CD4-positive, CD25-positive, alpha-beta regulatory T cell (primary cell): ENCODE measurements around the gene USF2. TPM values are rescaled to one million over a fixed set of nuclear protein-coding genes. Genes with fewer than 3 reads are reported as not detected.

ENCODE experiments used
- ATAC-seq, 2 donors: fragments of 150-1000 bp; cut with Tn5 transposase; one replicate each; pipeline ENCODE4 v1.10.0; 2021; ENCODE audit warnings: low read depth in 2 of 2, moderate number of reproducible peaks in 2 of 2, moderate library complexity in 1 of 2
- DNase-seq, 3 donors: peaks; one replicate each; pipeline versions ENCODE4 v3.0.0 to v3.0.0-alpha.2; 2012 to 2022; ENCODE audit warnings: mixed read lengths in 1 of 3
- H3K27ac ChIP-seq: one replicate; pipeline ENCODE4 v1.7.0; 2013; ENCODE audit warnings: mild to moderate bottlenecking, low read length; ENCODE audit not compliant: insufficient read depth, poor library complexity, severe bottlenecking
- H3K27me3 ChIP-seq: one replicate; pipeline ENCODE4 v1.7.0; 2013; ENCODE audit warnings: low read length; ENCODE audit not compliant: control insufficient read depth, insufficient read depth
- H3K36me3 ChIP-seq: one replicate; pipeline ENCODE4 v1.7.0; 2013; ENCODE audit warnings: mild to moderate bottlenecking, low read length, moderate library complexity; ENCODE audit not compliant: control insufficient read depth, insufficient read depth
- H3K4me1 ChIP-seq: 2 replicates; pipeline ENCODE4 v1.7.0; 2013; ENCODE audit warnings: mild to moderate bottlenecking, low read length; ENCODE audit not compliant: insufficient read depth, control insufficient read depth, poor library complexity, severe bottlenecking
- H3K4me3 ChIP-seq: one replicate; pipeline ENCODE4 v1.7.0; 2013; ENCODE audit warnings: low read depth, mild to moderate bottlenecking, low read length, moderate library complexity
- H3K9me3 ChIP-seq, 2 experiments: 1 replicate in 1 of 2; 2 replicates in 1 of 2; pipeline ENCODE4 v1.7.0; 2013; ENCODE audit warnings: low read length in 2 of 2, mild to moderate bottlenecking in 1 of 2, moderate library complexity in 1 of 2; ENCODE audit not compliant: control insufficient read depth in 2 of 2
- H3K27ac Mint-ChIP-seq, 3 donors: one replicate each; pipeline ENCODE4 v1.8.0; 2020 to 2022; ENCODE audit warnings: mild to moderate bottlenecking in 3 of 3, mixed read lengths in 3 of 3, moderate library complexity in 2 of 3
- H3K27me3 Mint-ChIP-seq: one replicate; pipeline ENCODE4 v1.8.0; 2022; ENCODE audit warnings: mild to moderate bottlenecking, mixed read lengths
- H3K36me3 Mint-ChIP-seq: one replicate; pipeline ENCODE4 v1.8.0; 2020; ENCODE audit warnings: mixed read lengths
- H3K4me1 Mint-ChIP-seq, 4 donors: one replicate each; pipeline ENCODE4 v1.8.0; 2020 to 2022; ENCODE audit warnings: mixed read lengths in 4 of 4, mild to moderate bottlenecking in 1 of 4
- H3K4me3 Mint-ChIP-seq, 4 donors: one replicate each; pipeline ENCODE4 v1.8.0; 2020 to 2022; ENCODE audit warnings: mild to moderate bottlenecking in 4 of 4, mixed read lengths in 4 of 4, moderate library complexity in 3 of 4
- H3K9me3 Mint-ChIP-seq, 7 donors: one replicate each; pipeline ENCODE4 v1.8.0; 2020 to 2022; ENCODE audit warnings: mixed read lengths in 7 of 7, mild to moderate bottlenecking in 3 of 7, moderate library complexity in 2 of 7
- polyA plus RNA-seq, 4 donors: library from polyadenylated mRNA; unstranded; fragments of 300-500 nt; fragmentation: Illumina TruSeq; gene quantifications; one replicate each; pipeline ENCODE4 v1.2.3, GENCODE V29; 2021
- total RNA-seq: library from RNA; stranded (reverse); gene quantifications from one replicate; pipeline ENCODE4 v1.2.3, GENCODE V29; 2022

The USF2 gene
- total and polyA plus RNA-seq, 5 donors from 2014 or later: 5.9 to 277 (median 7.3) TPM

DNA sequence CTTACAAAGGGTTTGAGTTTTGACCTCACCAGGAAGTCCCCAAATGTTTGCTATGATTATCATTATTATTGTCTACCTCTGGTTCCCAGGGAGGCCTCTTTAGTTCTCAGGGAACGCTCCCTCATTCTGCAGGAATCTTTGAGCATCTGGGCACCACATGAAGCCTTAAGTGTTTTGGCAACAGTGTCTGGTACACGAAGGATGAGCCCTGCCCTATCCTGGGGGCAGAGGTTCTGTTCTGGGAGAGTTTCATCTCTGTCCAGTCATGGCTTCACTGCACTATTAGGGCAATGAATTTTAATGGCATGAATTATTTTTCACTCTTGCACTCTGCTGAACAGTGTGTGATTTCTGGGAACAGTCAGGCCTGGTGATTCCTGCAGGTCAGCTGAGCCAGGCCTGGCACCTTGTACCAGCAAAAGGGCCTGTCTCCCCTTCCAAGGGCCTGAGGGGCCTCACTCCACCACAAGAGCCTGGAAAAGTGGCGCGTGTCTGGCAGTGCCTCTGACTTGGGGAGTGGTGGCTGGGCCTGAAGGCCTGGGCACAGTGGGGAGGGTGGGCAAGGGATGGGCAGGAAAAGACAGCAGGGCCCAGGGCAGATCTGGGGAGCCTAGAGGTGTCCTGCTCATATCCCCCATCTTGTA, 44.8 kb upstream of the USF2 start:
- ATAC-seq: no peak
- Histone ChIP-seq H3K36me3 (no peaks in the 10 kb centered on the region), H3K4me1 (peaks cover 23% of the 10 kb centered on the region), H3K27ac (no peak overlapping the region), H3K4me3 (no peak overlapping the region), H3K27me3 (no peaks in the 10 kb centered on the region), H3K9me3 (peaks cover 0 to 2% of the 10 kb centered on the region in 2 experiments)
- DNase-seq: no peak
- peak overlapping the region; percentile 64 to 82 (median 65) for H3K27ac Mint-ChIP-seq
- H3K9me3 Mint-ChIP-seq: peaks cover 0 to 5% (median 0%) of the 10 kb centered on the region in 7 donors
- peaks cover 0 to 50% (median 21%) of the 10 kb centered on the region in 4 donors for H3K4me1 Mint-ChIP-seq
- H3K4me3 Mint-ChIP-seq: peak overlapping the region in 1 of 4 donors; percentile 35
- peaks cover 3% of the 10 kb centered on the region for H3K36me3 Mint-ChIP-seq
- H3K27me3 Mint-ChIP-seq: no peaks in the 10 kb centered on the region

DNA sequence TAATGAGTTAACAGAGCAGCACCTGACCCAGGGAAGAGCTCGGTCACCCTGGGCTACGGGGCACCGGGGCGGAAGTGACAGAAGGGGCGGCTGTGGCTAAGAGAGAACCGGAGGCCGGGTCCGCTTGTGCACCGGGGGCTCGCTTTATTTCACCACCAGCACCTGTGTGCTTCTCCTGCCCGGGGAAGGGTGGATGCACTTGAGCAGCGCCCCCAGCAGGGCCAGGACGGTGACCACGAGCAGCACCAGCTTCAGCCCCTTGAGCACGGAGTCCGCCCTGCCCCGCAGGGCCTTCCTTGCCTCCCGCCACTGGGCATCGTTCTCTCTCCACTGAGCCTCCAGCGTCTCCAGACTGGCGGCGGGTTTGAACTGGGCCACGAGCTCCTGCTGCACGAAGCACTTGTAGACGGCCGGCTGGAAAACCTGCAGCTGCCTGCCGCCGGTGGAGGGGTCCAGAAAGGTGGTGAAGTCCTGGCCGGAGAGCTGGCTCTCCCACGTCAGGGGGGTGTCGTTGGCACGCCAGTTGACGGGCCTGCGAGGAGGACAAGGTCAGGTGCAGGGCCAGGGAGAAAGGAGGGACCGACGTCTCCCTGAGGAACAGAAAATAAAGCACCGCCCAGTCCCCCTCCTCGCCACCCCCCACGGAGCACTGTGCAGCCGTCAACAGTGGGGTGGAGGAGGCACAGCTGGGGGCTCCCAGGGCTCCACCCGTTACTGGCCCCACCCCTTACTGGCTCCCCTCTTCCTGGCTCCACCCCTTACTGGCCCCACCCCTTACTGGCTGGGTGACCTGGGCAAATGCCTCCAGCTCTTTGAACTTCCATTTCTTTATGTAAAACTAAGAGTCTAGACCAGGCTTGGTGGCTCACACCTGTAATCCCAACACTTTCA, 43.8 kb upstream of the USF2 start:
- Histone ChIP-seq H3K9me3 (no peaks in the 10 kb centered on the region), H3K27ac (no peak overlapping the region), H3K27me3 (no peaks in the 10 kb centered on the region), H3K36me3 (no peaks in the 10 kb centered on the region), H3K4me1 (peaks cover 23% of the 10 kb centered on the region), H3K4me3 (no peak overlapping the region)
- peak overlapping the region in 1 of 3 donors; percentile 56 for H3K27ac Mint-ChIP-seq
- H3K4me3 Mint-ChIP-seq: no peak overlapping the region
- DNase-seq (peak in 1 of 3 donors; percentile 67), ATAC-seq (no peak)
- peaks cover 0 to 50% (median 19%) of the 10 kb centered on the region in 4 donors for H3K4me1 Mint-ChIP-seq
- peaks cover 3% of the 10 kb centered on the region for H3K36me3 Mint-ChIP-seq
- no peaks in the 10 kb centered on the region for H3K27me3 Mint-ChIP-seq
- H3K9me3 Mint-ChIP-seq: no peaks in the 10 kb centered on the region

DNA sequence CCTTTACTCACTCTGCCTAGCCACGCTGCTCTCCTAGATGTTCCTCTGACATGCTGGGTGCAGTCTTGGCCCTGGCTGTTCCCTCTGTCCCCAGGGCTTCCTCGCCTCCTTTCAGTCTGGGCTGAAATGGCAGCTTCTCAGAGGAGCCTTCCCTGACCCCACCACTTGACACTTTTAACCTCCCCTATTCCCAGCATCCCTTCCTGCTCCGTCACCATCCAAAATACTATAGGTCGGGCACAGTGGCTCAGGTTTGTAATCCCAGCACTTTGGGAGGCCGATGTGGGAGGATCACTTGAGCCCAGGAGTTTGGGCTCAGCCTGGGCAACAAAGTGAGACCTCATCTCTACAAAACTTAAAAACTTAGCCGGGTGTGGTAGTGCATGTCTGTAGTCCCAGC, 42.8 kb upstream of the USF2 start:
- DNase-seq: no peak
- Mint-ChIP-seq H3K36me3 (peaks cover 3% of the 10 kb centered on the region), H3K4me3 (no peak overlapping the region), H3K27me3 (no peaks in the 10 kb centered on the region), H3K27ac (peak overlapping the region in 2 of 3 donors; percentile 64 to 83), H3K4me1 (peaks cover 0 to 41% (median 17%) of the 10 kb centered on the region in 4 donors), H3K9me3 (no peaks in the 10 kb centered on the region)
- ATAC-seq: no peak
- no peak overlapping the region for H3K4me3 ChIP-seq
- no peaks in the 10 kb centered on the region for H3K27me3 ChIP-seq
- no peaks in the 10 kb centered on the region for H3K9me3 ChIP-seq
- H3K27ac ChIP-seq: no peak overlapping the region
- peaks cover 20% of the 10 kb centered on the region for H3K4me1 ChIP-seq
- H3K36me3 ChIP-seq: no peaks in the 10 kb centered on the region

DNA sequence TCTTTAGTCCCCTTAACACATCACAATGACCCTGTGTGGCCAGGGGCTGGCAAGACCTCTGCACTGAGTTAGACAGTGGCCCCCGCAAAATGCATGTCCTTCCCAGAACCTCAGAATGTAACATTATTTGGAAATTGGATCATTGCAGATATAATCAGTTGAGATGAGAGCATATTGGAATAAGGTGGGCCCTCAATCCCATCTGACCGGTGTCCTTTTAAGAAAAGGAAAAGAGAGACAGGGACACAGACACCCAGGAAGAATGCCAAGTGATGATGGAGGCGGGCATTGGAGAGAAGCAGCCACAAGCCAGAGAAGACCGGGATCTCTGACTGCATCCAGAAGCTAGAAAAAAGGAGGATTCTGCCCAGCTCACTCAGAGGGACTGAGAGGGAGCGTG, 42.0 kb upstream of the USF2 start:
- no peaks in the 10 kb centered on the region for H3K27me3 ChIP-seq
- peaks cover 20% of the 10 kb centered on the region for H3K4me1 ChIP-seq
- H3K36me3 ChIP-seq: no peaks in the 10 kb centered on the region
- Mint-ChIP-seq H3K4me3 (no peak overlapping the region), H3K27me3 (peaks cover 4% of the 10 kb centered on the region), H3K36me3 (peaks cover 3% of the 10 kb centered on the region), H3K9me3 (no peaks in the 10 kb centered on the region), H3K4me1 (peaks cover 0 to 37% (median 17%) of the 10 kb centered on the region in 4 donors), H3K27ac (peak overlapping the region in 2 of 3 donors; percentile 4 to 30)
- H3K4me3 ChIP-seq: no peak overlapping the region
- H3K9me3 ChIP-seq: no peaks in the 10 kb centered on the region
- no peak for DNase-seq
- H3K27ac ChIP-seq: no peak overlapping the region
- no peak for ATAC-seq

DNA sequence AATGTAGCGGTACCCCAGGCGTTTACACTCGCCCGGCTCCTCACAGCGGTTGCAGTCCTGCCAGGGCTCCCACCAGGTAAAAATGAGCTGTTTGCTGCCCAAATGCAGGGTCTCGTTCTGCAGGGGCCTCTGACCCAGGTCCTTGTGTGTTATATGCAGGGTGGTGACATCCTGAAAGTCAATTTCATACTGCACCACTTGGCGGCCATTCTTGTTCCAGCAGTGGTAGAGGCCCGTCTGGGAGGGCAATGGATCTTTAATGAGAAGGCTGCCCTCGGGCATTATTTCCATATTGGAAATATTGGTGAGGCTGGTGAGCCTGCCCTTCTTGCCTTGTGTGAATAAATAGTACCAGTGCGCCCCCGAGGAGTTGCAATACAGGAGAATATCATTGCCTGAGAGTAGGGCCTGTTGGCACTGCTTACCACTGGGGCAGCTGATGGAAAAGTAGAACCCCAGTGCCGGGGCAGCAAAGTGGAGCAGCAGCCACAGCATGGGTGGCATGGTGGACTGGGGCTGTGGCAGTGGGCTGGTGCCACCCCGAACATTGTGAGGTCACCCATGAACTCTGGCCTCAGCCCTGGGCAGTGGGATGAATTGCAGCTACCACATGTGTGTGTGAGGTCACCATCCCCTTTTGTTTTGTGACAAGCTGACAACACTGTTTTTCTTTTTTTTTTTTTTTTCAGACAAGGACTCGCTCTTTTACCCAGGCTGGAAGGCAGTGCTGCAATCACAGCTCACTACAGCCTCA, 40.4 kb upstream of the USF2 start, which contains the start of gene FAM187B:
FAM187B (minus strand) TSS at position 563 of the 754 bp plus-strand sequence; CDS start at position 504, 59 bp downstream.
- Mint-ChIP-seq H3K27ac (peak within 1 kb of the TSS in 1 of 3 donors; percentile 81), H3K36me3 (no peaks in the 10 kb centered on the region), H3K4me3 (no peak within 1 kb of the TSS), H3K27me3 (peaks cover 7% of the 10 kb centered on the region), H3K9me3 (no peaks in the 10 kb centered on the region), H3K4me1 (peaks cover 0 to 29% (median 11%) of the 10 kb centered on the region in 4 donors)
- Histone ChIP-seq H3K9me3 (no peaks in the 10 kb centered on the region), H3K4me3 (no peak within 1 kb of the TSS), H3K4me1 (peaks cover 17% of the 10 kb centered on the region), H3K27ac (no peak within 1 kb of the TSS), H3K27me3 (no peaks in the 10 kb centered on the region), H3K36me3 (no peaks in the 10 kb centered on the region)
- no peak for DNase-seq
- no peak for ATAC-seq

DNA sequence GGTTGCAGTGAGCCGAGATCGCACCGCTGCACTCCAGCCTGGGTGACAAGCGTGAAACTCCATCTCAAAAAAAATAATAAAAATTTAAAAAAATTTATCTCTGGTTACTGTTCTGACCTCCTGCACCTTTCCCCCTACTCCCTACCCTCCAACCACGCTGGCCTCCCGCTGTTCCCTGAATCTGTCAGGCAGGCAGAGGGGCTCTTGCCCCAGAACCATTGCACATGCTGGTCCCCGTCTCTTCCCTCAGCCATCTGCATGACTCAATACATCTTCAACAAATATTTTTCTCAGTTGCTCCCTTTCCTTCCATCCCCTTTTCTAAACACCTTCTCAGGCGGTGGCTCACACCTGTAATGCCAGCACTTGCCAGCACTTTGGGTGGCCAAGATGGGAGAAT, 39.2 kb upstream of the USF2 start:
- no peaks in the 10 kb centered on the region for H3K36me3 Mint-ChIP-seq
- H3K27me3 Mint-ChIP-seq: peaks cover 8% of the 10 kb centered on the region
- Histone ChIP-seq H3K9me3 (no peaks in the 10 kb centered on the region), H3K27ac (no peak overlapping the region), H3K27me3 (no peaks in the 10 kb centered on the region), H3K4me1 (peaks cover 8% of the 10 kb centered on the region), H3K36me3 (no peaks in the 10 kb centered on the region), H3K4me3 (no peak overlapping the region)
- H3K9me3 Mint-ChIP-seq: no peaks in the 10 kb centered on the region
- peak overlapping the region in 1 of 3 donors; percentile 81 for H3K27ac Mint-ChIP-seq
- peaks cover 0 to 18% (median 8%) of the 10 kb centered on the region in 4 donors for H3K4me1 Mint-ChIP-seq
- no peak for ATAC-seq
- DNase-seq: no peak
- H3K4me3 Mint-ChIP-seq: no peak overlapping the region

DNA sequence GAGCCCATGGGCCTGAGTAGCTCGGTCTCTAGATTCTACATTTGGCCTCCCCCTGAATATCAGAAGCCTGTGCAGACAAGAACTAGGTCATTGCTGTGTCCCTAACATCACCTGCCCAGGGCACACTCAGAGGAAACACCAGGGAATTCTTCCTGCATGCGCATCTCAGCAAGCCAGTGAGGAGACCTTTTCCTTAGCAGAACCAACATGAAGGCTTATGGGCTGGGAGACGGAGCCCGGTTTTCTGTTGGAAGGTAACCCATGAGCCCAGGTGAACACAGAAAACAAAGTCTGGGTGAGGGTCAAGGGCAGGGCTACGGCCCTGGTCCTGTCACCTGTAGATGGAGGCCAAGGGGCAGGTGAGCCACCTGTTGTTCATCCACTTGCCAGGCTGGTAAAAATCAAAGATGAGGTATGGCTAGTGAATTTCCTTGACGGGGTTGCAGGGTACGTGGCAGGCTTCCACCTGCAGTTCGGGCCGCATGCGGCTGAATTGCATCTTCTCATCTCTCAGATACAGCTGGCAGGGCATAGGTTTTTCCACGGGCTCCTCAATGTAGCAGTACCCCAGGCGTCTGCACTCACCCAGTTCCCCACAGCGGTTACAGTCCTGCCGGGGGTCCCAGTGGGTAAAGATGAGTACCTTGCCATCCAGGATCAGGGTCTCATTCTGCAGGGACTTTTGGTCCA, 36.7 kb upstream of the USF2 start:
- Histone ChIP-seq H3K9me3 (no peaks in the 10 kb centered on the region), H3K27me3 (no peaks in the 10 kb centered on the region), H3K36me3 (no peaks in the 10 kb centered on the region), H3K4me3 (no peak overlapping the region), H3K27ac (no peak overlapping the region), H3K4me1 (no peaks in the 10 kb centered on the region)
- ATAC-seq (no peak), DNase-seq (no peak)
- Mint-ChIP-seq H3K4me1 (peaks cover 0 to 14% (median 3%) of the 10 kb centered on the region in 4 donors), H3K27ac (no peak overlapping the region), H3K4me3 (no peak overlapping the region), H3K27me3 (peaks cover 13% of the 10 kb centered on the region), H3K9me3 (no peaks in the 10 kb centered on the region), H3K36me3 (no peaks in the 10 kb centered on the region)
